Measurements from ENCODE around the gene PTGDR.

PTGDR gene

DNA sequence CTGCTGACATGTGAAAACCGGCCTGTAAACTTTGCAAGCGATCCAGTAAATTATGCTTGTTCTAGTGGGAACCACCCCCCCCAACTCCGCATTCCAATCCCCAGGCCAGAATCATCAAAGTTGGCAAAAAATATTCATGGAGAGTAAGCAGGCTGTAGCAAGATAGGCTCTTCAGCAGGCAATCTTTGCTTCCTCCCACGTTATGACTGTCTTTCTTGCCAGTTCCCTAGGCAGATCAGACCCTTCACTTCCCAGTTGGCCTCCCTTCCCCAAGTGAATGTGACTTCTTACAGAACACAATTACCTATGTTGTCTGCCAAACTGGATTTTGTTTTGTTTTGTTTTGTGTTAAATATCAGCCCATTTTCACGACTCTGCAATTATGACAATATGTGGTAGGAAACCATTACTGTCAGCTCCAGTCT, 45.4 kb downstream of the PTGDR start:
- DNase-seq (ENCODE audit: low read depth) = no peak

DNA sequence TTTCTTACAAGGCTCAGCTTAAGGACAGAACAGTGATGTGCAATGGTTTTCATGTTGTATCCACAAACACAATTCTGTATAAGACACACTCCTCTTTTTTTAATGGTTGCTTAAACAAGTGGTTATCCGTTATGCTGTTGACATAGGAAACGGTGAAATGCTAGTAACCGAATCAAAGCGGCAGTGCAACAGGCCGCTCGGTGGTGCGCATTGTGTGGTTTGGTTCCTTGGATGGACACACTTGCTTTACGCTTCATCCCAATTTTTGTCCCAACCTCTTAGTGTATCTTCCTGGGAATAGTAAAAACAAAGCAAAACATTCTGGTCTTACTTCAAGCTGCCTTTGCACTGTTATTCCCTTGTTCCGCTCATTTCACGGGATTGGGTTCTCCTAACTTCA, 46.0 kb downstream of the PTGDR start:
- no peak for DNase-seq (ENCODE audit: low read depth)

DNA sequence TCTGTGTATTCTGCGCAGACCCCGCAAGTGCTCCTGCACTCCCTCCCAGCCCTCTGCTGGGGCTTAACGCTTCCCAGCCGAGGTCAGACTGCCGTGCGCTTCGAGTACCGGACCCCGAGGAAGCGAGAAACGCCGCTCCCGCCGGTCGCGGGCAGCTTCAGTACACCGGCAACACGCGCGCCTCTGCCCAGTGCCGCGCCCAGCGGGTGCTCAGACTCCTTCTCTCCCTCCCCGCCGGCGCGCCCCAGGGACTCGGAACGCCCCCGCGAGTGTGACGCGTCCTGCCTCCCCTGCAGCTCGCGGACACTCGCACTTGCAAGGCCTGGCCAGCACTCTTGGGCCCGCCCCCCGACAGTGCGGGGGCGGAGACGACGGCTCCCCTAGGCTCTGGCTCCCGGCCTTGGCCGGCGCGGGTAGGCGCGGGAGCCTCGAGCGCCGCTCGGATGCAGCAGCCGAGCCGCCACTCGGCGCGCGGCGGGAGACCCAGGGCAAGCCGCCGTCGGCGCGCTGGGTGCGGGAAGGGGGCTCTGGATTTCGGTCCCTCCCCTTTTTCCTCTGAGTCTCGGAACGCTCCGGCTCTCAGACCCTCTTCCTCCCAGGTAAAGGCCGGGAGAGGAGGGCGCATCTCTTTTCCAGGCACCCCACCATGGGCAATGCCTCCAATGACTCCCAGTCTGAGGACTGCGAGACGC, 46.6 kb downstream of the PTGDR start, which contains the start of gene PTGER2:
PTGER2 (plus strand) TSS at position 410 of the 692 bp plus-strand sequence; CDS start at position 647, 237 bp downstream.
- peak; percentile 81 for DNase-seq (ENCODE audit: low read depth)

DNA sequence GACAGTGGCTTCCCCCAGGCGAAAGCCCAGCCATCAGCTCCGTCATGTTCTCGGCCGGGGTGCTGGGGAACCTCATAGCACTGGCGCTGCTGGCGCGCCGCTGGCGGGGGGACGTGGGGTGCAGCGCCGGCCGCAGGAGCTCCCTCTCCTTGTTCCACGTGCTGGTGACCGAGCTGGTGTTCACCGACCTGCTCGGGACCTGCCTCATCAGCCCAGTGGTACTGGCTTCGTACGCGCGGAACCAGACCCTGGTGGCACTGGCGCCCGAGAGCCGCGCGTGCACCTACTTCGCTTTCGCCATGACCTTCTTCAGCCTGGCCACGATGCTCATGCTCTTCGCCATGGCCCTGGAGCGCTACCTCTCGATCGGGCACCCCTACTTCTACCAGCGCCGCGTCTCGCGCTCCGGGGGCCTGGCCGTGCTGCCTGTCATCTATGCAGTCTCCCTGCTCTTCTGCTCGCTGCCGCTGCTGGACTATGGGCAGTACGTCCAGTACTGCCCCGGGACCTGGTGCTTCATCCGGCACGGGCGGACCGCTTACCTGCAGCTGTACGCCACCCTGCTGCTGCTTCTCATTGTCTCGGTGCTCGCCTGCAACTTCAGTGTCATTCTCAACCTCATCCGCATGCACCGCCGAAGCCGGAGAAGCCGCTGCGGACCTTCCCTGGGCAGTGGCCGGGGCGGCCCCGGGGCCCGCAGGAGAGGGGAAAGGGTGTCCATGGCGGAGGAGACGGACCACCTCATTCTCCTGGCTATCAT, 47.3 kb downstream of the PTGDR start:
- peak; percentile 29 for DNase-seq (ENCODE audit: low read depth)

DNA sequence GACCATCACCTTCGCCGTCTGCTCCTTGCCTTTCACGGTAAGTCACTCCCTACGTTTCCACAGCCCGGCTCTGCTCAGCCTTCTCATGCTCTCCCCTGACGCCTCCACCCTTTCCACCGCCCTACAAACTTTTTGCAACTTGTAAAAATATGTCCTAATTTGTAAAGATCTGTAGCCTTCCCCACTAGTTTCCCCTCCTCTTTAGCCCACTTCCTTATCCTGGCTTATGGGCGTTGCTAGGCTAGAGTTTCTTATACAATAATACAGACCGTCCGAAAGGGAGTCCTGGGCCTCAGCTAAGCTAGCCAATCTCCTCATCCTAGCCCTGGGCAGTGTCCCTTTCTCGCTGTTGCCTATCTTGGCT, 47.8 kb downstream of the PTGDR start:
- DNase-seq (ENCODE audit: low read depth) = no peak

DNA sequence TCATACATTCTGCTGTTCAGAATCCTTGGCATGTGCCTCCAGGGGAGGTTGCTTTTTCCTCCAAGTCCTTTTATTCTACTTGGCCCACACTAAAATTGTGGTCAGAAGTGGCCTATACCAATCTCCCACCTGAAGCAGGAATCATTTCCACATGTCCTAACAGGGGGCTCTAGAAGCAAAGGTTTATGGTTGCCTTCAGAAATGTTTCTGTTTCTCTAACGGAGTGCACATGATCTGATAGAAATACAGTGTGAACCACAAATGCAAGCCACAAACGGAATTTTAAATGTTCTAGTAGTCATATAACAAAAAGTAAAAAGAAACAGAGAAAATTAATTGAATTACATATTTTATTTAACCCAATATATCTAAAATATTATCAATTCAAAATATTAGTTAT, 50.6 kb downstream of the PTGDR start:
- DNase-seq (ENCODE audit: low read depth) = no peak

DNA sequence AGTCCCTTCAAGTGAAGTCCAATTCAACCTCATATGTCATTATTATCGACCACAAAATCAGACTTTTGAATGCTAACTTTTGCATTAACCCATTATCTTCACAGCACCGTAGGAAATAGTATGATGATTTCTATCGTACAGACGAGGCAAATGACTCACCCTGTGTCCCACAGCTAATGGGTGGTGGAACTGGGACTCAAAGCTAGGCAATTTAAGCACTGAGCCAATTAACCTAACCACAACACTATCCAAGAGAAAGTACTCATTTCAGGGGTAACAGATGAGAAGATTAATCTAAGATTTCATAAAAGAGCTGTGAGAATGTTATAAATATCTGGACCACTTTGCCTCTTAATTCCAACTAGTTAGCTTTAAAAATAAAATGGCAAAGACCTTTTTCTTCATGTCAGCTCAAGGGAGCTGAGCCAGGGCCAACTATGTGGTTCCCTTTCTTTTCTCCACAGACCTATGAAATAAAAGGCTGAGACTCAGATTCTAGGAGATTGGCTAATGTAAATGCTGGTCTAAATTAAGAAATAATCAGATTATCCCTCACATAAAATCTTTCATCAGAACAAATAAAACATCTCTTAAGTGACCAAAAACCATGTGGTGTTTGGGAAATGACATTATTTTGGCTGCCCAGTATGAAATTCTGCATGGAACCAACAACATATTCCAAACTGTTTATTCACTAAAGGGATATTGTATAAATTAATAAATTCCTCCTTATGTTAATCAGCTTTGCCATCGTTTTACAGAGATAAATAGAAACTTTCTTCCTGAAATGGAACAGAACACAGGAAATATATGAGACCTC, 51.5 kb downstream of the PTGDR start:
- DNase-seq (ENCODE audit: low read depth) = no peak

DNA sequence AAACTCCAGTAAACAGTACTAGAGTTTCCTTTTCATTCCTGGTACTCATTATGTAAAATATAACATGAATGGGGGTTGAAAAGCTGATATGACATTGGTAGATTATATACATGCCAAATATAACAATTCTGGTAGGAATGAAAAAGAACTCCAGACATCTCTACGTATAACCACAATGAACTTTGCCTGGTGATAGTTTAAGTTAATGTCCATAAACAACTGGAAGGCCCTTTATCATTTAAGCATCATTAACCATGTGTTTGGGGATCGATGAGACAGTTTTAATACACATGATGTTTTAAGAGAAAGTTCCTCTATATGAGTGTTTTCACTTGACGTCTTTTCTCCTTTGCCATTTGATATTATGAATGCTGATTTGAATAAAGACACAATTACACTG, 52.4 kb downstream of the PTGDR start:
- DNase-seq (ENCODE audit: low read depth) = no peak

DNA sequence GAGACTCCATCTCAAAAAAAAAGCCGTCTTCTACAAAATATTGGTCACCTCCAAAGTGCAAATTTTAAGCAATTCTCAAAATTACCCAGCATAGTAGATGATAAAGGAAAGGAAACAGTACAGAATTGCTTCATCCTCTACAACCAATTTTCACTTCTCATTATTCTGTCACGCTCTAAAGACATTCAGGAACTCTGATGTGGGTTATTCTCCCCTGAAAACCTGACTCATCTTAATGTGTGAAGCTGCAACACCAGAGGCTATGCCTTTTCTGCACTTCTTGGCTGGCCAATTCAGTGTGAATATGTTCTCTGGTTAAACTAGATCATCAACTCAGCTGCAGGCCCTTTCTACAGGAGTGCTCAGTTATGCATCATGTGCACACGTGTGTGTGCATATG, 57.6 kb downstream of the PTGDR start:
- DNase-seq (ENCODE audit: low read depth) = no peak

DNA sequence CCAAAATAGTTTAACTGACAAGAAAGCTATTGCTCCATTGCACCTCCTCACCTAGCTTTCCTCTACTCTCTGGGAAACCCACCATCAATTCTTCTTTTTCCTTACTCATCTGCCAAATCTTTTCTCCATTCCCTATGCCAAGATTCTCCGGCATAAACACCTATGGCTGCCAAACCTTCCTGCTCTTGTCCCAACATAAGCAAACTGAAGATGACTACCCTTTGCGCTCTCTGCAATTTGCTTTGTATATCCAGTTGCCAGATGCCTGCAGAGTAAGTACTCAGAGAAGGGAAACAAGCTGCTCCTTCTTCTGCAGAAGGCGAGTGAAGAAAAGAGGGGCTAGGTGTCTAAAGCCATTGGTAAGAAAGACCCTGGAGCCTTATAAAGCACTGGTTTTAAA, 58.1 kb downstream of the PTGDR start:
- no peak for DNase-seq (ENCODE audit: low read depth)
